Rectal smooth muscle tissue (tissue), 1 donor: ENCODE measurements around the gene BICDL1.
"Not testable (repeated sequence)": the region's sequence is repeated elsewhere in the genome, so short reads cannot be mapped to it uniquely, and the experiment has no call there.

Source experiments
- H3K27ac ChIP-seq: one replicate; pipeline ENCODE4 v1.7.0; 2013; ENCODE audit warnings: low read depth, low read length, inconsistent platforms
- H3K27me3 ChIP-seq: one replicate; pipeline ENCODE4 v1.7.0; 2013; ENCODE audit warnings: low read length; ENCODE audit not compliant: control insufficient read depth, insufficient read depth
- H3K36me3 ChIP-seq: one replicate; pipeline ENCODE4 v1.7.0; 2013; ENCODE audit warnings: low read length; ENCODE audit not compliant: control insufficient read depth, insufficient read depth
- H3K4me1 ChIP-seq: one replicate; pipeline ENCODE4 v1.7.0; 2013; ENCODE audit warnings: low read length; ENCODE audit not compliant: control insufficient read depth, insufficient read depth
- H3K4me3 ChIP-seq: one replicate; pipeline ENCODE4 v1.7.0; 2013; ENCODE audit warnings: low read length
- H3K9ac ChIP-seq: one replicate; pipeline ENCODE4 v1.7.0; 2013; ENCODE audit warnings: low read length

Gene BICDL1

GRCh38 chr12:120010661-120011230 is 21.7 kb downstream of the BICDL1 start:
- no peak overlapping the region for H3K4me3 ChIP-seq
- no peaks in the 10 kb centered on the region for H3K27me3 ChIP-seq
- H3K4me1 ChIP-seq = no peaks in the 10 kb centered on the region
- no peak overlapping the region for H3K9ac ChIP-seq
- no peak overlapping the region for H3K27ac ChIP-seq
- H3K36me3 ChIP-seq = no peaks in the 10 kb centered on the region

DNA sequence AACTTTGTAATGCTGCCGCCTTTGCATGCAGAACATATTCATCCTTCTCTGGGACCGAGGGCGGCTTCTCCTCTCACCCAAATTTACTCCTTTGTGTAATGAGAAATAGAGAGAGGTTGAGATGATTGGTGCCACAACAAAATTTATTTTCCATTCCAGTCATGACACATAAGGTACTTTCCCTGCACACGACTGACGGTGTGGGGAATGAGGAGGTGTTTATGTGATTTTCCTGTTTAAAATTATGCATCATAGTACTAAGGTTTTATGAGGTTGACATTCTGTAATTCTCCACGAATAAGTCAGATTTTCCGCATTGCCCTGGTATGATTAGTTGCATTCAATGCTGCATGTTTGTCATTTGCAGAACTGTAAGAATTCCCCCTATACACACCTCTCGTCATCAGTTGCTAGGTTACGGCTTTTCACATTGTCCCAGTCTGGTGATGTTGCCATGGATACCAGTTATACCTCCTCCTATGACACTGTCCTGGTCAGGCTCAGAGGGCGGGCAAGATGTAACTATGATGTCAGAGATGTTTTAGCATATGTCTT is 23.1 kb downstream of the BICDL1 start:
- no peaks in the 10 kb centered on the region for H3K4me1 ChIP-seq
- H3K27ac ChIP-seq = no peak overlapping the region
- no peak overlapping the region for H3K4me3 ChIP-seq
- H3K27me3 ChIP-seq = no peaks in the 10 kb centered on the region
- no peaks in the 10 kb centered on the region for H3K36me3 ChIP-seq
- H3K9ac ChIP-seq = no peak overlapping the region

GRCh38 chr12:120013659-120014380 is 24.8 kb downstream of the BICDL1 start:
- H3K4me3 ChIP-seq = no peak overlapping the region
- no peak overlapping the region for H3K9ac ChIP-seq
- H3K4me1 ChIP-seq = no peaks in the 10 kb centered on the region
- H3K27ac ChIP-seq = no peak overlapping the region
- no peaks in the 10 kb centered on the region for H3K36me3 ChIP-seq
- no peaks in the 10 kb centered on the region for H3K27me3 ChIP-seq

DNA sequence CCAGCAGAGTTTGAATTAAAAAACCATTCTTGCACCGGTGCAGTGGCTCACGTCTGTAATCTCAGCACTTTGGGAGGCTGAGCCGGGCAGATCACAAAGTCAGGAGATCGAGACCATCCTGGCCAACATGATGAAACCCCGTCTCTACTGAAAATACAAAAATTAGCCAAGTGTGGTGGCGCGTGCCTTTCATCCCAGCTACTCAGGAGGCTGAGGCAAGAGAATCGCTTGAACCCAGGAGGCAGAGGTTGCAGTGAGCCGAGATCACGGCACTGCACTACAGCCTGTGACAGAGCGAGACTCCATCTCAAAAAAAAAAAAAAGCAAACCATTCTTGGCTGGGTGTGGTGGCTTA is 25.3 kb downstream of the BICDL1 start:
- H3K36me3 ChIP-seq, H3K4me3 ChIP-seq, H3K9ac ChIP-seq, H3K4me1 ChIP-seq, H3K27ac ChIP-seq, H3K27me3 ChIP-seq: not testable (repeated sequence)

GRCh38 chr12:120015313-120015712 is 26.3 kb downstream of the BICDL1 start:
- no peaks in the 10 kb centered on the region for H3K27me3 ChIP-seq
- no peak overlapping the region for H3K27ac ChIP-seq

GRCh38 chr12:120016199-120016598 is 27.2 kb downstream of the BICDL1 start:
- not testable (repeated sequence) for H3K36me3 ChIP-seq, H3K27me3 ChIP-seq, H3K27ac ChIP-seq, H3K9ac ChIP-seq, H3K4me3 ChIP-seq, H3K4me1 ChIP-seq

More at GRCh38 chr12:120015313-120015712, 26.3 kb downstream of the BICDL1 start:
- H3K36me3 ChIP-seq = no peaks in the 10 kb centered on the region
- H3K4me1 ChIP-seq = no peaks in the 10 kb centered on the region
- no peak overlapping the region for H3K4me3 ChIP-seq
- H3K9ac ChIP-seq = no peak overlapping the region

- no peaks in the 10 kb centered on the region for H3K4me1 ChIP-seq
- no peak overlapping the region for H3K4me3 ChIP-seq
- no peak overlapping the region for H3K9ac ChIP-seq
- no peaks in the 10 kb centered on the region for H3K36me3 ChIP-seq
- no peak overlapping the region for H3K27ac ChIP-seq
- no peaks in the 10 kb centered on the region for H3K27me3 ChIP-seq
Measured at GRCh38 chr12:120019197-120019596, 30.2 kb downstream of the BICDL1 start.

DNA sequence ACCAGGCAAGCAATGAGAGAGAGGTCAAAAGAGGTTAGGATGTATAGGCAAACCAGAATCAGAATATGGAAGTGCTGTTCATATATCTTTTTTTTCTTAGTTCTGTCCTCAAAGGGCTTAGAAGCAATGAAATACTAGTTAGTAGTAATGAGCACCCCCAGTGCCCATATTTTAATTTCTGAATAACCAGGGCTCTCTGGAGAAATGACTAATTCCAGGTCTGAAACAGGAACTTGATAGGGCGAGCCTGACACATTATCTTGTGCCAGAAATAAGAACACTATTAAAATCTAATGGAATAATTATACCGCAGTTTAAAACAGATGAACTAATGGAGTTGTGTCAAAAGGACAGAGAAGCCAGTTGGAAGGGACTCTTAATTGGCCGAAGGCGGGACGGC is 30.9 kb downstream of the BICDL1 start:
- H3K9ac ChIP-seq = no peak overlapping the region
- no peak overlapping the region for H3K27ac ChIP-seq
- no peaks in the 10 kb centered on the region for H3K36me3 ChIP-seq
- H3K27me3 ChIP-seq = no peaks in the 10 kb centered on the region
- no peaks in the 10 kb centered on the region for H3K4me1 ChIP-seq
- H3K4me3 ChIP-seq = no peak overlapping the region

GRCh38 chr12:120024193-120024592 is 35.2 kb downstream of the BICDL1 start:
- Histone ChIP-seq H3K4me1 (no peaks in the 10 kb centered on the region), H3K4me3 (no peak overlapping the region), H3K27me3 (no peaks in the 10 kb centered on the region), H3K27ac (no peak overlapping the region), H3K36me3 (no peaks in the 10 kb centered on the region), H3K9ac (no peak overlapping the region)

- H3K4me1 ChIP-seq = no peaks in the 10 kb centered on the region
- H3K4me3 ChIP-seq = no peak overlapping the region
- no peak overlapping the region for H3K27ac ChIP-seq
- no peaks in the 10 kb centered on the region for H3K27me3 ChIP-seq
- no peaks in the 10 kb centered on the region for H3K36me3 ChIP-seq
- H3K9ac ChIP-seq = no peak overlapping the region
Measured at GRCh38 chr12:120025640-120026039, 36.6 kb downstream of the BICDL1 start.

DNA sequence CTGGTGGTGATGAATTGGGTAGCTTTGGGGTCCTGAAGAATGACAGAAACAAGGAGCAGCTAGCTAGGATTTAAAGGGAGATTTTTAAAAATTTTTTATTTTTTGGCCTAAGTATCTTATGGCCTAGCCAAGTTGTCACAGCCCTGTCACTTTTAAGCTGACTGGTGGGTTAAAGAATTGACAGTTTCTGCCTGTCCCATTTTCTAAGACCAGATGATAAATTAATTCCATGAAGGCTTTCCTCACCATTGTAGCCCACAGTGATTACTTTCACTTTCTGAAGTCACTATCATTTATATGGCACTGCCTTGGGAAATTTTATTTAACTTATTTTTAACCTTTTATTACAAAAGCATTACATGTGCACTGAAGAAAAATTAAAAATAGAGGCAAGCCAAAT is 43.2 kb downstream of the BICDL1 start:
- Histone ChIP-seq H3K27ac (no peak overlapping the region), H3K9ac (no peak overlapping the region), H3K4me1 (no peaks in the 10 kb centered on the region), H3K36me3 (no peaks in the 10 kb centered on the region), H3K27me3 (no peaks in the 10 kb centered on the region), H3K4me3 (no peak overlapping the region)

DNA sequence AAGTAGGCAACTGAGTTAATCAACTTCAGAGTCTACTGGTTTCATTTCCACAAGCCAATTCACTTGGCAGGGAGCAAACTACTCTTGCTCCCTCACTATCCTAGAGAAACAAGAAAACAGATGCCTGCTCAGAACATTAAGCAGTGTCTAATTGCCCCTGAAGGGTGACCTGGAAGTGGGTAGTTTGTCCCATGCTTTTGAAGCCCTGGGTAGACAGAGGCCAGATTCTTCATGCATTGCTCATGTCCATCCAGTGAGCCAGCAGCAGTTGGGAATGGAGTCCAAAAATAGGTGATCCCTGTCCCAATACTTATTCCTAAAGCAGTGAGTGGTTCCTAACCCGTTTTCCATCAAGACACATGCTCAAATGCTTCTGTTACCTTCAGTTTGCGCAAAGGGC is 48.8 kb downstream of the BICDL1 start:
- Histone ChIP-seq H3K9ac (no peak overlapping the region), H3K4me1 (no peaks in the 10 kb centered on the region), H3K4me3 (no peak overlapping the region), H3K27ac (no peak overlapping the region), H3K27me3 (no peaks in the 10 kb centered on the region), H3K36me3 (no peaks in the 10 kb centered on the region)

DNA sequence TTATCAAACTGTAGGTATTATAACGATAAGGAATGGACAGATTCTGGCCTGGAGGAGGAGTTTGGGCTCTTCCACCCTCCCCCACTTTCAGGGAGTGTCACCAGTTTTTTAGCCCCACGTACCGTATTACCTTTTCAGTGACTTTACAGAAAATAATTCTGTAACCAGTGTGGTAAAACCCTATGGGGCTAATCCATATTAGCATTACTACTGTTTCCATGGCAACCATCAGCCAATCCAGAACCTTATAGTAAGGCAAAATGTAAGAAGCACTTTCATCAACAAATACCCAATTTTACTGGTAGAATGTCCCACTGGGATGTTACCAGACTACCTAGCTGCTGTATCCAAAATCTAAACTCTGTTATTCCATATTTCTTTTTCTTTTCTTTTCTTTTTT is 50.7 kb downstream of the BICDL1 start:
- no peaks in the 10 kb centered on the region for H3K36me3 ChIP-seq
- H3K27me3 ChIP-seq = no peaks in the 10 kb centered on the region
- H3K4me3 ChIP-seq = no peak overlapping the region
- no peak overlapping the region for H3K27ac ChIP-seq
- H3K9ac ChIP-seq = no peak overlapping the region
- no peaks in the 10 kb centered on the region for H3K4me1 ChIP-seq
